SKM-1 treated with dmso at 0.1 percent for 144 hours (cell line): ENCODE data around the gene MLKL.

Source experiments
- DNase-seq: peaks from one replicate; lab custom pipeline; 2025; ENCODE audit not compliant: unreplicated experiment; lab: John Stamatoyannopoulos, UW

The MLKL gene

GRCh38 chr16:74700438-74701225, at the start of gene MLKL:
TSS of gene MLKL (minus strand) at chr16:74700862. CDS start at chr16:74695757, 5,105 bp downstream.
- DNase-seq, result peak; percentile 96

GRCh38 chr16:74749291-74750055, 48.8 kb upstream of the MLKL start:
- DNase-seq, result no peak

- no peak for DNase-seq
These were observed 48.0 kb upstream of the MLKL start for GRCh38 chr16:74748616-74749026.

- DNase-seq, result no peak
These were observed 47.3 kb upstream of the MLKL start for GRCh38 chr16:74747716-74748615.

GRCh38 chr16:74745926-74746325, 45.3 kb upstream of the MLKL start:
- no peak for DNase-seq

- DNase-seq, result no peak
These were observed 44.5 kb upstream of the MLKL start for GRCh38 chr16:74745109-74745615.

GRCh38 chr16:74744566-74744965, 43.9 kb upstream of the MLKL start:
- no peak for DNase-seq

GRCh38 chr16:74743668-74744299, 43.1 kb upstream of the MLKL start:
- DNase-seq, result no peak

- DNase-seq, result no peak
These were observed 42.5 kb upstream of the MLKL start for GRCh38 chr16:74743045-74743667.

- DNase-seq, result no peak
These were observed 41.4 kb upstream of the MLKL start for GRCh38 chr16:74742051-74742481.

- no peak for DNase-seq
These were observed 40.2 kb upstream of the MLKL start for GRCh38 chr16:74740795-74741304.

- DNase-seq, result no peak
These were observed 38.6 kb upstream of the MLKL start for GRCh38 chr16:74739275-74739674.

GRCh38 chr16:74738816-74739215, 38.2 kb upstream of the MLKL start:
- no peak for DNase-seq

- no peak for DNase-seq
These were observed 37.5 kb upstream of the MLKL start for GRCh38 chr16:74738113-74738541.

GRCh38 chr16:74737521-74737920, 36.9 kb upstream of the MLKL start:
- DNase-seq, result no peak

GRCh38 chr16:74736531-74737157, 36.0 kb upstream of the MLKL start:
- no peak for DNase-seq

GRCh38 chr16:74735554-74735953, 34.9 kb upstream of the MLKL start:
- no peak for DNase-seq

- no peak for DNase-seq
These were observed 34.4 kb upstream of the MLKL start for GRCh38 chr16:74735162-74735452.

- DNase-seq, result no peak
These were observed 33.9 kb upstream of the MLKL start for GRCh38 chr16:74734361-74735161.
